GM21825 (cell line): Measurements from ENCODE around the gene RHBDF2.
A peak's percentile ranks its signal among the peaks of the same experiment; 100 is the strongest.

Source experiments
- ATAC-seq: cut with Tn5 transposase; IDR thresholded peaks from one replicate; pipeline ENCODE4 v1.9.1; 2021; ENCODE audit warnings: mild to moderate bottlenecking, moderate library complexity; ENCODE audit not compliant: unreplicated experiment

The RHBDF2 gene

DNA sequence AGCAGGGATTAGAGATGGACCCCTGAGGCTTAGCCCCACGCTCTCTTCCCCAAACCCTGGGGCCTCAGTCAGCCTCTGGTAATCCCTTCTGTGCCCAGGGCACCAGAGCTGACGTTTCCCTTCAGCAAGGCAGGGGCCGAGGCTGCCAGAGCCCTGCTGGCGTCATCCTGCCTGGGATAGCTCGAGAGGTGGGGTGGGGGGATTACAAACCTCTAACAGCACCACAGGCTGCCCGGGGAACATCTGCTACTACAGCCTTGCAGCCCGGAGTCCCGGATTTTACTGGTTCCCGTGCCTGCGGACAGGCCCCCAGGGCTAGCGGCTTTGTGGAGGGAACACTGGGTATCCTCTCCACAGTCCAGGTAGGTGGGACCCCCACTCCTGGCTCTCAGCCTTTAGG lies 33.9 kb downstream of the RHBDF2 start, which contains the start of gene AANAT:
Gene AANAT (plus strand): TSS at position 238 of the 400 bp plus-strand sequence. CDS start 1,144 bp downstream, outside the sequence.
- ATAC-seq = no peak

DNA sequence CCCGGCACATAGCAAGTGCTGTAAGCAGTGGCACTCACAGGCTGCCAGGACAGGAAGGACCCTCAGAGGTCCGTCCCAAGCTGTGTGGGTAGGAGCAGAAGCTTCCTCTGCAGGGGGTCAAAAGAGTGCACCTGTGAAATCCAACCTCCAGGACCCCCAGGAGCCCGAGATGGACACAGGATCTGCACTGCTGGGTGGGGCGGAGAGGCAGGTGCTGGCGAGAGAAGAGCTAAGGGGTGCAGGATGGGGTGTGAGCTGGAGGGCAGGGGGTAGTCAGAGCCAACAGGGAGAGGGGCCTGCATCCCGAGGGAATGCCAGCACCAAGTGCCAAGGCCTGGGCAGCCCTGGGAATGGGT lies 34.5 kb downstream of the RHBDF2 start:
- no peak for ATAC-seq

DNA sequence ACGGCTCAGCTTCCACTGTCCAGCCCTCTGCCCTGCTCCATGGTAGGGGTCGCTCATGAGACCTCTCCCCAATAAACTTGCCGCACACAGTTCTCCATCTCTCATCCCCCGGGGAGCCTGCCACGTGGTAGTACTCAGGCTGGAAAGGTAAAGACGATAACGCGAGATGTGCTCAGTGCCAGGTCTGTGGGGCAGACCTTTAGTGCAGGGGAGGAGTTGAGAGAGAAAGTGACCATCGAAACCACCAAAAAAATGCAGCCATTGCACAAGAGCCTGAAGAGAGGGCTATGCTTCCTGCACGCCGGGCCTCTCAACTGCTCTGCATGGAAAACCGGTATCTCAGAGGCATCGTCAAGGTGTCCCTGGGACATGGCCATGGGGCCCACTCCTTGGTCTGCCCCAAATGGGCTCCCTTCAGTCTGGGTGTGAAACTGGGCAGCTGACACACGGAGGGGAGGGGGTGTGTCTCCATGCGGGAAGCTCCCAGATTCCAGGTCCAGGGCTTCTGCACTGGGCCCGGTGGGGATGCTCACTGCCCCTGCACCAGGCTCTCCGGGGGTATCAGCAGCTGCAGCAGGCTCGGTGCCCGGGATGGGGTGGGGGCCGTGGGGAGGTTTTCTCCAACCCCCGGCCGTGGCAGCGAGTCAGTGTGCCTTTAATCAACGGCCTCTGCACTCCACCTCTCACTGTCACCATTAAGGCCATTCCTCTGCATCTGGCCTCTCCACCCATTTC lies 38.5 kb downstream of the RHBDF2 start:
- ATAC-seq = no peak

DNA sequence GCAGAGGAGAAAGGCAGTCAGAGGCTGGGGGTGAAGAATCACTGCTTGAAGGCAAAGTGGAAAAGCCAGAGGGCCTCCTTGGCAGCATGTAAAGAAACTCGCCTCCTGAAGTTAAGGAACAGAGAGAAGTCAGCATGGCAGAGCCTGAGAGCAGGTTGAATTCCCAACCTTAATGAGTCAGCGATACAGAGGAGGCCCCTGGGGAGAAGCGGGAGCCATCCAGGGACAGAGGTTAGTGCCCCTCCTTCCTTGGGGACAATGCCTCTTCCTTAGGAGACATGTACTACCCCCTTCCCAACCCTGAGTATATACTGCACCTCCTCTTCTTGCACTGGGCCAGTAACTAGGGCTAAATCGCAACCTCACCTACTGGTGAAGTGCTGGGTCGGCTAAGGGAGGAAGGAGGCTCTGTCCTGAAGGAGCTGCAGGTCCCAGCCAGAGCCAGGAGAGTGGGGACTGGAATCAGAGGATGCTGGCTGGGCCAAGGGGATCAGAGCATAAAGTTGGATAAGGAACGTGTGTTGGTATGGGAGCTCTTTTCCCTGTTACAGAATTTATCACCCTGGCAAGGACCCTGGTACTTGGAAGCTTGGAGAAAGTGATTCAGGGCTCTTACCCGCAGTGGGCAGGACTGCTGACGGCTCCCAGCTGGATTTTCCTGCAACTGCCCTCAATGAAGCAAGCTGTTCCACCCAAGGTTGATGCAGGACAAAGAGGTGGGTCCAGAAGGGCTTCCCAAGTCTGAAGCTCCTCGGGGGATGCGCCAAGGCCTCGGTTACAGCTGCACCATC lies 39.3 kb downstream of the RHBDF2 start:
- ATAC-seq = no peak

DNA sequence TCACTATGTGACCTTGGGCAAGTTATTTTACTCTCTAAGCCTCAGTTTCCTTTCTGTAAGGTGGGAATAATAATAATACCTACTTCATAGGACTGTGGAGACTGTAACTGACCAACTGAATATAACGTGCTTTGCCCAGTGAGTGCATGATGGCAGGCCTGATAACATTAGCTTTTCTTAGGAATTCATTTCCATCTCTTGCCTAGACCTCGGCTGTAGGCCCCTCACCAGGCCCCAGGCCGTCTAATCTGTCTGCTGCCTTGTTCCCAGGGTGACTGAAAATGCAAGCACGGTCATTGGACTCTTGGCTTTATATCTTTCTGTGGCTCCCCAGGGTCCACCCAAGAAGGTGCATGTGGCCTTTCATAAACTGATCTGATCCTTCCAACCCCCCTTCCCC lies 41.5 kb downstream of the RHBDF2 start:
- ATAC-seq = no peak

DNA sequence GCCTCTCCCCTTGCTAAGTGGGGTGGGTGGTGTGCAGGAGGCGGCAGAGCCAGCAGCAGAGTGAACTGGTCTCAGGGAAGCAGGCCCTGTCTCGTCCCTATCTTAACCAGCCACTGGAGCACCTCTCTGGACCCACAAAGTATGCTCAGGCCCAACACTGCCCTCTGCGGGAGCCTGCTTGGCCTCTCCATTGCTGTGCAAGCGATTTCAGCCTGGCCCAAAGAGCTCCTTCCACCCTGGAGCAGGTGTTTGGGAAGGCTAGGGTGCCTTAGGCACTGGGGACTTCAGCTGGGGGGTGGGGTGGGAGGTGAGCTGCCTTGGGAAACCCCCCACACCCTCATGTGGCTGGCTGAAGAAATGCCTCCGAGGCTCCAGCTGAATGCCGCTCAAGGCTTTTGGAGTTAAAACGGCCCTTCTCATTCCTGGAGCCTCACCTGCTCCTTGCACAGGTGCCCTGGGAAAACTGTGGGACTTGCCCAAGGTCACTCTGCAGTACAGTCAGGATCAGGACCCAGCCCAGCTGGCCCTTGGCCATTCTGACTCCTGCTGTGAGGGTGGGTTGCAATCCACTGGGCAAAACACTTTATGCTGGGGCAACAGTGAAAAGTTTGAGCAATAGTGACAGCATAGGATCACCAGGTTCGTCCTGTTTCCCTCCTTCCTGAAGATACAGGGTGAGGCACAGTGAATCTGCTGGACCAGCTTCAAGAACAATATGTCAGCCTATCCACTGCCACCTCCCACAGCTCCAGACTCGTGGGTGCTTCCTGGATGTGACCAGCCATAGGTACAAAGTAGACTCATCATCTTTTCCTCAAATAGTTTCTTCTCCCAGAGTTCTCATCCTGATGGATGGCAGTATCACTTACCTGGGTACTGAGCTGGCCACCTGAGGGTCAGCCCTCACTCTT lies 42.4 kb downstream of the RHBDF2 start:
- ATAC-seq = no peak

DNA sequence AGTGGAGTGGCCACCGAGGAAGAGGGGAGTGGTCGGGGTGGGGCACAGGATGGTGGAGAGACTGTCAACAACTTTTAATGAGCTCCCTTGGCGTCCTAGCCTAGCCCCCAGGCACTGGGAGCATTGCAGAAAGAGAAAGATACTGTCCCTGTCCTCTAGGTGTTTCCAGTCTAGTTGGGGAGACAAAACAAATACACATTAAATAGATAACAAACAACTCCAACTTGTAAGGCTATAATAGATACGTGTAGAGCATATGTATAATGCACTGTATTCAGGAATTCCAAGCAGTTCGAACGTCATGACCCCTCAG lies 47.8 kb downstream of the RHBDF2 start:
- no peak for ATAC-seq

DNA sequence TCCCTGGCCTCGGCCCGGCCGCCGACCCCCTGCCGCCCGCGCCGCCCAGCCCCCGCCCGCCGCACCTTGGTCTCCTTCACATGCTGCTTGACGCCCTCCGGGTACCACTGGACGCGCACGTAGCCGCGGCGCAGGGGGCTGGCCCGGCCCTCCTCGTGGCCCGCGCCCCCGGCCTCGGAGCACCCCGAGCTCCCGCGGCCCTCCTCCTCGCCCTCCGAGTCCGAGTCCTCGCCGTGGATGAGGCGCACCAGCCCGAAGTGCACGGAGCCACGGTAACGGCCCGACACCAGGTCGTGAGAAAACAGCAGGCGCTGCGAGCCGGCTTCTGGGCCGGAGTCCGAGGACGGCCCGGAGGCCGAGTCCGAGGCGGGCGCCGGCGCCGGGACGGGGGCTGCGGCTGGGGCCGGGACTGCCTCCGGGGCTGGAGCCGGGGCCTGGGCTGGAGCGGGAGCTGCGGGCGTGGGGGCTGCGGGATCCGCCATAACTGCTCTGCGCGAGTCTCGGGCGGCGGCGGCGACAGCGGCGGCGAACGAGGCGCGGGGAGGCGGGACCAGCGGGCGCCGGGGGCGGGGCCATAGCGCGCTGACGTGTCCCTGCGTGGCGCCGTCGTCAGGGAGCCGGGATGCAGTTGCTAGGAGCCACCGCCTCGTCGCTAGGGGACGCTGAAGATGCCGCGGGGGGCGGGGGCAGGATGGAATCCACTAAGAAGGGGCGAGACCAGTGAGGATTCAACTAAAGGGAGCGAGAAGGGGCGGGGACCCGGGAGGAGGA lies 48.4 kb downstream of the RHBDF2 start, which contains the start of gene UBE2O:
Gene UBE2O (minus strand): TSS at position 493 of the 771 bp plus-strand sequence. CDS start 11 bp downstream, at position 482.
- peak; percentile 84 for ATAC-seq

DNA sequence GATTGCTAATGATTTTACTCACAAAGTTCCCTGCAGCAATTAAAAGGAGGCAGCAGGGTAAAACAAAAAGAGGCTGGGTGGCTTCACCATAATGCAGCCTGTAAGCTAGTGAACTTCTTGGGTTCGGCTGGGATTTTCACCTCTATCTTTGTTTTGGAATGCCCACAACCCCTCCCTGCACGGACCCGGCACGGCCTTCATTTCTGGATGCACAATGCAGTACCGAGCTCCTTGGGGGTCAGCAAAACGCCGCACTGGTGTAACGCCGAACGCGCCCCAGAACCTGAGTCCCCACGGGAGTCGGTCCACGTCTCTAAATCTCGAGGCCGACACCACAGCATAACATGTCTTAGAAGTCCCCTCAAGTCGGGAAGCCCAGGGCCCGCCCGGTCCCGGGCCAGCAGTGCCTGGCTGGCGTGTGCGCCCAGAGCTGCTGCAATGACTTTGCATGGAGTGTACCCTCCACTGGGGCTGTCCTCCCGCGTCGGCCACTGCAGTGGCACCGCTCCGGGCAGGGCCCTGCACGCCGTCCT lies 49.0 kb downstream of the RHBDF2 start:
- peak; percentile 30 for ATAC-seq

DNA sequence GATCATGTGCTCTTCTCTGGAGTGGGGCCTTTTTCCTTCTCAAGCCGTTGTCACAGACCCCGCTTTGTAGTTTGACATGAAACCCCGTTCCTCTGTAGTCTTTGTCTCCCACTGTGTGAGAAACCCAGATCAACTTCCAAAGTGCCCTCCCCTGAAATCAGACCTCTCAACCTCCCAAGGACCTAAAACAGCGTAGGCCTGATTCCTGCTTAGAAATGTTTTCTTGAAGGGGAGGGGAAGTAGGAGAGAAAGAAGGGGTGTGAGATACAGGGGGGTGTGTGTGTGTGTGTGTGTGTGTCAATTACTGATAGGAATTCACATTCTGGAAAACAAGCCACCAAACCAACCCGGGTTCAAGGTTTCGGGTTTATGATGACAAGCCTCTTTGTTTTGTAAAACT lies 49.7 kb downstream of the RHBDF2 start:
- no peak for ATAC-seq

DNA sequence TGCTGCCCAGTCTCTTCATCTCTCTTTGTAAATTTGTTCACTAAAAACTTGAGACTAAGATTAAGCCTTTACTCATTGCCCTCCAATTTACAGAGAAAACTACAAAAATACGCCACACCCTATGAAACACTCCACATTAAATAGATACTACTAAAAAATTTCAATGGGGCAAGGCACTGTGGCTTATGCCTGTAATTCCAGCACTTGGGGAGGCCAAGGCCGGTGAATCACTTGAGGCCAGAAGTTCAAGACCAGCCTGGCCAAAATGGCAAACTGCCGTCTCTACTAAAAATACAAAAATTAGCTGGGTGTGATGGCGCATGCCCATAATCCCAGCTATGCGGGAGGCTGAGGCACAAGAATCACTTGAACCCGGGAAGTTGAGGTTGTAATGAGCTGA lies 52.1 kb downstream of the RHBDF2 start:
- no peak for ATAC-seq

DNA sequence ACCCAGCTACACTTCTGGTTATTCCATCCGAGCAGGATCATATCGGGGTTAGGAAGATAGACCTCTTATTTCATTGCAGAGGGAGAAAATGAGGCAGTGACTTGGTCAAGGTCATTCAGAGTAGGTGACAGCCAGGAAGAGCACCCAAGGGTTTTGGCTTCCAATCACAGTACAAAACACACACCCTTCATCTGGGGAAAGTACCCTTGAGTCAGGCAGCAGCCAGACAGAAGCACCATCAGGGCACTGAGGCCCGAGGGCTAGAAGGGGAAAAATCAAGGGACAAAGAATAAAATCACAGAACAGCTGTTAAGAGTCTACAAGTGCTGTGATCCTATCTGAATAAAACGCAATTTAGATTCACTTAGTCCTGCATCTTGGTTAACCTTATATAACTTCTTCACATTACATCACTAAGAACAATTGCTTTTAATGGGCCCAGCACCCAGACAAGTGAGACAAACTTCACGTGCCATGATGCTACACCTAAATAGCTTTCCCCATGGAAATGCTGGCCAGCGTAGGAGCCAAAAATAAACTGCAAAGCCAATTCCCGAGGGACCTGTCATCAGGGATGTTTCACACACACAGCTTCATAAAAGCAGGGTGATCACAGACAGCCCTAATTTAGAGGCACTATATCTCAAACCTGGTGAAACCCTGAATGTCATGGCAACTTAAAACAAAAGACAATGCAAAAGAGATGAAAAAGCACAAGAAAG lies 53.1 kb downstream of the RHBDF2 start:
- ATAC-seq = no peak

DNA sequence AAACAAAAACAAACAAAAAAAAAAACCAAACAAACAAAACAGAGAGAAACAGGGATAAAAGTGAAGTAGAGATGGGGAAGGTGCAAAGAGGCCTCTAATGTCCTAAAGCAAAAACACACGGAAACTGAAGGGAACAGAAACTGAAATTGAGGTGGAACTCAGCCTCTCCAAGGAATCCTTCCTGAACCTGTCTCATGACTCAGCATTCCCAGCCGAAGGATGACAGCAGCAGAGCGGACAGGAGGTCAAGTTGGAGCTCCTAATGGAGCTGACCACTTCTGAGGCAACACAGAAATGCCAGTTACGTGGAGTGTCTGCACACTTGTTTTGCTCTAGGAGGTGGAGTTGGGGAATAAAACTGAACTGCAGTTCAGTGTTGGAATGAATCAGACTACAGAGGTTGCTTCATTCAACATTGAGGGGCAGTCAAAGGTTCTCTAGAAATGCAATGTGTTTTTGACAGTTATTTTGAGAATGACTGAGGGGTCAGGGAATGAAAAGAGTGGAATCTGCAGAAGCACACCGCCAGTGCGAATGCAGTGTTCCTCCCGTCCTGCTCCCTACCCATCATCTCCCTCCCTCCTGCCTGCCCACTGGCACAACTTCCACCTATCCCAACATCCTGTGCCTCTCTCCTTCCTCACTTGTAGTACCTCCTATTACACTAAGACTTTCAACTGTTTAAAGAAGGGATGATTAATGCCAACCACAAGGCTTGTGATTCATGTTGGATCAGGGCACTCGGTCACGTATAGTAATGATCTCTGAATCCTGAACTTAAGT lies 54.6 kb downstream of the RHBDF2 start:
- no peak for ATAC-seq

DNA sequence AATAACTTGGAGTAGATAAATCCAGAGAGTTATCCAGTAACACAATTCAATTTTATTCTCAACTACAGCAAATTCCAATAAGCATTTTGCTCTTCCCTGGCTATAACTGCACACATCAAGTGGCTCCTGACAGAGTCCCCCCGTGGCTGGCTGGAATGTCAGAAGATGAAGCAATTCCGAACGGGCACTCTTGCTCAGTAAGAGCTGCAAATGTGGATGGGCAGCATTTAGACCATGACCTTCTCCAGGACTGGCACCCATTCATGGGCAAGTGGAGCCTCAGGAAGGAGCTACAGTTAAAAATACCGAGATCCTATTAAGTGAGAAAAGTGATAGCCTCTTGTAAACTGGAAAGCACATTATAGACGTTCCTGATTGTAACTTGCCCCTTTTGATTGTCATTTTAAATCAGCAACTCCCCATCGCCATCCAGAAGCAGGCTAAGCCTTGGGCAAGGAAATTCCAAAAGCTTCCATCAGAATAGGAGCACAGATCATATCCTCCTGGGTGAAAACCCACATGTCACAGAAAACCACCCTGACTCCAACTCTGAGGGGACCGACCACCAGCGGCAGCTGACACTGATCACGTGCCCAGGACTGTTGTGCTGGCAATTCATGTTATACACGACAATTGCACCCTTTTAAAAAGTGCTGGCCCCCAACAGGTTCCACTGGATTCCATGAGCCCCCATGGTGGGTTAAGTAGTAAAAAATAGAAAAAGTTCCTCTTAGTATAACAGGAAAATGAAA lies 55.4 kb downstream of the RHBDF2 start:
- ATAC-seq = no peak

DNA sequence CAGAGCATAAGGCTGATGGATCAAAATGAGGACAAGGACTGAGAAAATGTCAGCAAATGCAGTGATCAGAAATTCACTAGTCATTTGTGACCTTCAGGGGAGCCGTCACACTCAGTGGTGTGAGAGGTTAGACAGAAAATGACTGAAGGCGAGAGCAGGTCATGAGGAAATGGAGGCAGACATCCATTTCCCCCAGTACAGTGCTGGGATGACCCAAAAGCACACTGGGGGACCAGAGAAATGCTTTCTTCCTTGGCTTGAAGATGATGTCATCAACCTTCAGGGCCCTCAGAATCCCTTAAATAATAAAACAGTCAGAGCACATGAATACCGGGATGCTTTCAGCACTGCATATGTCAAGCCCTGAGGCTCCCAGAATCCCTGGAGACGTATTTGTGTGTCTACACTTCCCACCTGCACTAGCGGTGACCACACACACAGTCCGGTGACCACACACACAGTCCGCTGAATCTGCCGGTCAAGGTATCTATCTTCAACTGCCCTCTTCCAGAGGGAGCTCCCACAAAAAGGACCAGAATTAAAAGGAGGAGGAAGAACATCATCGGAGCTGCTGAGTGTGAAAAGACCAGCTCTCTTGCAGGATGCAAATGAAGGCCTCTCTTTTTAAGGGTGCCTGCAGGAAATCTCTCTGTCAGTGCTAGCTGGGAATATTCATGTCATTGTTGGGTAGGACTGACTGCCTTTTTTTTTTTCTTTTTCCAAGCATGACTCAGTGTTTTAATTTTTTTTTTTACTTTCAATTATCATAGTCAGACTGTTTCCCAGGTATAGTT lies 56.5 kb downstream of the RHBDF2 start:
- no peak for ATAC-seq

DNA sequence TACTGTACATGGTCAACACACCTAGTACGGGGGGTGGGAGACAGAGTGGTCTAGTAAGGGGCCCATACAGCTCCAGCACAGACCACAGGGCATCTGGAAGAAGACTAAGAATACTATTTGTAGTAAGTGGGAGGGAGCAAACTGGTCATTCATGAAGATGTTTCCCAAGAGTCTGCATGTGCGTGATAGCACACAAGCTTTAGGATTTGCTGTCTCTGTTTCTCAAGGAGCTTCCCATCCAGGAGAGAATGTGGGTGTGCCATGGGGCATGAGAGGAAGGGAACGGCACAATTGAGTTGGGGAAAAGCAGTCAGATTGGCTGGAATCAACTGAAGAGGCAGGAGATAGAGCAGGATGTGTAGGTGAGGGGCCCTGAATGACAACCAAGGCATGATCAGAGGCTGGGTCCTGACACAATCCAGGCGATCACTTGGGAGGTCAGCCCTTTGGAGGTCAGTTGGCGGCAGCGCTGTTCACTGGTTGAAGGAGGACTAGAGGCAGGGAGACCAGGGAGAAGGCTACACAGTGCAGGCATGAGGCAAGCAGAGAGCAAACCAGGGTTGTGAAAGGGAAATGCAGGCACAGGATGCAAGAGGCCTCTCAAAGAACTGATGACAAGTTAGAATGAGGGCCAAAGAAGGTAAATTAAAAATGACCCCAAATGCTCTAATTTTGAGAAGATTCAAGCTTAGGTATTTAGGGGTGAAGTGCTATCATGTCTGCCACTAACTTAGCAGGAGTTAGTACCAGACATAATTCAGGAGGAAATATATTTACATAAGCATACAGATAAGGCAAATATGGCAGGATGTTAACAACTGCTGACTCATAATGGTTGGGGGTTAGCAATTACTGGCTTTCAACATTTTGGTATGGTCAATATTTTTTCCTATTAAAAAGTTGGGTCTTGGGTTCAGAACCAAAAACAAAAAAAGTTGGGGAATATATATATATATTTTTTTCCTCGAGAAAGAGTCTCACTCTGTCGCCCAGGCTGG lies 58.6 kb downstream of the RHBDF2 start:
- ATAC-seq = no peak
